GM18867 (cell line): ENCODE data around the gene CHN2.

Experiments used
- ATAC-seq: cut with Tn5 transposase; IDR thresholded peaks from one replicate; pipeline ENCODE4 v1.9.1; 2021; ENCODE audit warnings: mild to moderate bottlenecking, moderate library complexity; ENCODE audit not compliant: unreplicated experiment

CHN2 gene

GRCh38 chr7:29421010-29421956 lies 226.7 kb downstream of the CHN2 start:
- peak; percentile 23 for ATAC-seq

GRCh38 chr7:29422829-29423228 lies 228.3 kb downstream of the CHN2 start:
- ATAC-seq, result no peak

- peak; percentile 67 for ATAC-seq
Measured at GRCh38 chr7:29424295-29424983, 229.9 kb downstream of the CHN2 start.

- peak; percentile 39 for ATAC-seq
Measured at GRCh38 chr7:29424984-29425309, 230.4 kb downstream of the CHN2 start.

GRCh38 chr7:29426587-29426986 lies 232.0 kb downstream of the CHN2 start:
- no peak for ATAC-seq

- no peak for ATAC-seq
Measured at GRCh38 chr7:29429401-29429800, 234.8 kb downstream of the CHN2 start.

- ATAC-seq, result no peak
Measured at GRCh38 chr7:29430279-29430949, 235.8 kb downstream of the CHN2 start.

- ATAC-seq, result no peak
Measured at GRCh38 chr7:29431686-29432085, 237.1 kb downstream of the CHN2 start.

- no peak for ATAC-seq
Measured at GRCh38 chr7:29432721-29433120, 238.1 kb downstream of the CHN2 start.

GRCh38 chr7:29434380-29434768 lies 239.8 kb downstream of the CHN2 start:
- no peak for ATAC-seq

GRCh38 chr7:29435167-29435566 lies 240.6 kb downstream of the CHN2 start:
- ATAC-seq, result peak; percentile 55

- no peak for ATAC-seq
Measured at GRCh38 chr7:29435902-29436301, 241.3 kb downstream of the CHN2 start.

GRCh38 chr7:29442146-29442545 lies 247.6 kb downstream of the CHN2 start:
- ATAC-seq, result no peak

- no peak for ATAC-seq
Measured at GRCh38 chr7:29443552-29443951, 249.0 kb downstream of the CHN2 start.

- no peak for ATAC-seq
Measured at GRCh38 chr7:29444267-29444666, 249.7 kb downstream of the CHN2 start.

- no peak for ATAC-seq
Measured at GRCh38 chr7:29445736-29446135, 251.2 kb downstream of the CHN2 start.

GRCh38 chr7:29447828-29448227 lies 253.3 kb downstream of the CHN2 start:
- no peak for ATAC-seq

GRCh38 chr7:29449569-29450260 lies 255.1 kb downstream of the CHN2 start:
- ATAC-seq, result no peak

- no peak for ATAC-seq
Measured at GRCh38 chr7:29453021-29453420, 258.4 kb downstream of the CHN2 start.

GRCh38 chr7:29454464-29454863 lies 259.9 kb downstream of the CHN2 start:
- no peak for ATAC-seq

- no peak for ATAC-seq
Measured at GRCh38 chr7:29454899-29455451, 260.4 kb downstream of the CHN2 start.
